ENCODE measurements around the gene SGPL1. TPM values are rescaled to one million over a fixed set of nuclear protein-coding genes. Genes with fewer than 3 reads are reported as not detected.
"Not testable (repeated sequence)": the region's sequence is repeated elsewhere in the genome, so short reads cannot be mapped to it uniquely, and the experiment has no call there.

Gene SGPL1
- total RNA-seq (2014; rRNA removed; shearing (Covaris generic); ENCODE audit: low replicate concordance), result 25.5 and 45.9 TPM in 2 replicates

- in situ Hi-C loops (cut with HindIII; ENCODE audit: low pct_unique_long_range_greater_than_20kb, low sequenced_read_pairs), result no loop called here
- DNase-seq (ENCODE audit: low read depth), result peak; percentile 80
Measured at GRCh38 chr10:70815504-70816219, at the start of gene SGPL1. Gene SGPL1 (plus strand): TSS chr10:70815948. CDS start chr10:70816854, 906 bp downstream.

GRCh38 chr10:70768026-70768685, 47.6 kb upstream of the SGPL1 start:
- in situ Hi-C loops (cut with HindIII; ENCODE audit: low pct_unique_long_range_greater_than_20kb, low sequenced_read_pairs); DNase-seq (ENCODE audit: low read depth): not testable (repeated sequence)

DNA sequence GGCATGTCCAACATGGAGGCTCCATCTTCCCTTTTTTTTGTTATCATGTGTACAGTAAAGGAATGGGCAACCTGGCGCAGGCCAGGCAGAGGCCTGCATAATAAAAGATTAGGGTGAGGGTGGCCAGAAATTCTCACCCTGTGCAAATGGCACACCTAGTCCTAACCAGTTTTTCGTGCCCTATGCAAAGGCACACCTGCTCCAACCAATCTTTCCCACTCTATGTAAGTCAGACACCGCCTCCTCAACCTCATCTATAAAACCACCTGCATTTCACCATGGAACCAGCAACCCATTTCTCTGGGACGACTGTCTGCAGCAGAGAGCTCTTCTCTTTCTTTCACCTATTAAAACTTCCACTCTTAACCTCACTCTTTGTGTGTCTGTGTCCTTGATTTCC, 46.6 kb upstream of the SGPL1 start:
- in situ Hi-C loops (cut with HindIII; ENCODE audit: low pct_unique_long_range_greater_than_20kb, low sequenced_read_pairs), result no loop called here
- DNase-seq (ENCODE audit: low read depth), result no peak

GRCh38 chr10:70770001-70770400, 45.7 kb upstream of the SGPL1 start:
- DNase-seq (ENCODE audit: low read depth), result no peak
- in situ Hi-C loops (cut with HindIII; ENCODE audit: low pct_unique_long_range_greater_than_20kb, low sequenced_read_pairs), result no loop called here

- in situ Hi-C loops (cut with HindIII; ENCODE audit: low pct_unique_long_range_greater_than_20kb, low sequenced_read_pairs); DNase-seq (ENCODE audit: low read depth): not testable (repeated sequence)
Measured at GRCh38 chr10:70770516-70770915, 45.2 kb upstream of the SGPL1 start.

GRCh38 chr10:70771311-70772194, 44.2 kb upstream of the SGPL1 start:
- no peak for DNase-seq (ENCODE audit: low read depth)
- in situ Hi-C loops (cut with HindIII; ENCODE audit: low pct_unique_long_range_greater_than_20kb, low sequenced_read_pairs), result no loop called here

DNA sequence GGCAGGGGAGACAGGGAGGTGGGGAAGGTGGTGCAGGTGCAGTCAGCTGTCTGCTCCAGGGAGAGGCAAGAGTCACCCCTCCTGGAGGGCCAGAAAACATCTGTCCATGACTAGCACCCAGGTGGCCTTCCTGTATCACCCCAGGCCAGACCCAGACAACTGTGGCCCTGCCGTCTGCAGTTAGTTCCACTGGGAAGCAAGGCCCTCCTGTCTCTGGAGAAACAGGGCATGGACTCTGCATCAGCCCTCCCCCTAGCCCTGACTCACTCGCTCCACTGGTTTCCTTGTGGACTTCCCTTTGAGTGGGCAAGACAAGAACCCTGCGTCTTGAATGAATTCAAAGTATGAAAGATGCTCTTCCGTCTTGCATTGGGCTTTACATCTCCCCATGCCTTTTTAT, 43.1 kb upstream of the SGPL1 start:
- in situ Hi-C loops (cut with HindIII; ENCODE audit: low pct_unique_long_range_greater_than_20kb, low sequenced_read_pairs), result no loop called here
- DNase-seq (ENCODE audit: low read depth), result no peak

GRCh38 chr10:70773461-70773860, 42.3 kb upstream of the SGPL1 start:
- no peak for DNase-seq (ENCODE audit: low read depth)
- in situ Hi-C loops (cut with HindIII; ENCODE audit: low pct_unique_long_range_greater_than_20kb, low sequenced_read_pairs), result no loop called here

DNA sequence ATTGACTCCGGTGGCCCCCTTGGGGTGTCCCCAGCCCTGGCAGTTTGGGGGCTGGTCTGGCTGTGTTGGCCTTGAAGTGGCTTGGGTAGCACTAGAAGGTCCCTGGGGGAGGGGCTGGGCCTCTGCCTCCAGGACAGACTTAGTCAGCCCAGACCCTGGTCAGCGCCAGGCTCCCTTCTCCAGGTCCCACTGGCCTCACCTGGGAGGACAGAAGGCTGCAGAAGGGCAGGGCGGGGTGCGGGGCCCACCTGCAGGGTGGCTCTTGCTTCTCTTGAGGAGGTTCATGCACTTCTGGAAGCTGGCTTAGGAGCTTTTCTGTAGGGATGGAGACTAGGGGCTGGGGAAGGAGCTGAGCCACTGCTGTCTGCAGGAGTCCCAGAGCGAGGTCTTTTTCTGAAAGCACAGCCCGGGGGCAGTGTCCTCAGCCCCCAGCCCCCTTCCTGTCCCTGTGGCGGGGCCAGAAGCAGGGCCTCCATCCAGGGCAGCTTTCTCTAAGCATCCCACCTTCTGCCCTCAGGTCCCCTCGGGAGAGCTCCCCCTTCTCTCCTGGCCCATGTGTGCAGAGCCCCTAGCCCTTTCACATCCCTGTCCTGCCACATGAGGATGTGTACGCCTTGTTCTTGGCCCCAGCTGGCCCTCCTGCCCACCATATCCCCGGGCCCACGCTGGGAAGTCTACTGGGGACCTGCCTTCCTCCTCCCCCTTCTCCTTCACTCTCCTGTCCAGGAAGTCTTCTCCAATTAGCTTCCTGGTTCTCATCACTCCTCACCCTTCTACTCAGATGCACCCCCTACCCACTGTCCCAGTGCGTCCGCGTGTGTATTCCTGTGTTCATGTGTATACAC, 41.6 kb upstream of the SGPL1 start:
- no peak for DNase-seq (ENCODE audit: low read depth)
- in situ Hi-C loops (cut with HindIII; ENCODE audit: low pct_unique_long_range_greater_than_20kb, low sequenced_read_pairs), result no loop called here

DNA sequence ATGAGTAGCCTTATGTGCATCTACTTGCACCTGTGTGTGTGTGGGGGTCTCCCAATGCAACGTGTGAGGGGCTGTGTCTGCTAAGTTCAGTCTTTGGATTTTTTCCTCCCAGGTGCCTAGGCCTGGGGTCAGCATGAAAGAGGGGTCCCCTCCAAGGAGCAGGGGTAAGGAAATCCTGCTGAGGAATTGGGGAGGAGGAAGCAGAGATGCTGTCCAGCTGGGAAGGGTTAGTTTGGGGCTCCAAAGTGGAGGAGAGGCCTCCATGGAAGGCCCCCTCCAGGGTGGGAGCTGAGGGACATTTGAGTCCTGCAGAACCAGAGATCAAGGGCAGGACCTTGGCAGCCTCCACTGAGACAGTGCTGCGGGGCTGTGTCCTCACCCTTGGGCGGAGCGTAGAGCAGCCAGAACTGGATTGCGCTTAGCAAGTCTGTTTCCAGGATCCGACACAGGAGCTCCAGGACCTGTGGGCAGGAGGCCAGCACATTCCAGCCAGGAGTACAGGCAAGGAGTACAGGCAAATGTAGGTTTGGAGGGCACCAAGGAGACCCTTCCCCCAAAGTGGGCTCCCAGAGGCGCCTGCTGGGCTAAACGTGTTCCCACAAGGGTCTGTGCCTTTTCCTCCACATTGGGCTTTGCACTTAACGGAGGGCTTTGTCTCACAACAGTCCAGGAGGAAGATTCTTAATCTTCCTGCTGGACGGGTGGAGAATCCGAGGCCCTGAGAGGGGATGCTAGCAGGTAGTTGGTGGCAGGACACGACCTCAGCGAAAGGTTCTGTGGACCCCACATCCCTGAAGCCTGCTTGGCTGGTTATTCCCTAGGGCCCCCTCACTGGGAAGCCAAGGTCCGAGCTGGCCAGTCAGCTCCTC, 40.7 kb upstream of the SGPL1 start:
- in situ Hi-C loops (cut with HindIII; ENCODE audit: low pct_unique_long_range_greater_than_20kb, low sequenced_read_pairs), result no loop called here
- DNase-seq (ENCODE audit: low read depth), result no peak

GRCh38 chr10:70775679-70776454, 39.9 kb upstream of the SGPL1 start:
- in situ Hi-C loops (cut with HindIII; ENCODE audit: low pct_unique_long_range_greater_than_20kb, low sequenced_read_pairs), result no loop called here

DNA sequence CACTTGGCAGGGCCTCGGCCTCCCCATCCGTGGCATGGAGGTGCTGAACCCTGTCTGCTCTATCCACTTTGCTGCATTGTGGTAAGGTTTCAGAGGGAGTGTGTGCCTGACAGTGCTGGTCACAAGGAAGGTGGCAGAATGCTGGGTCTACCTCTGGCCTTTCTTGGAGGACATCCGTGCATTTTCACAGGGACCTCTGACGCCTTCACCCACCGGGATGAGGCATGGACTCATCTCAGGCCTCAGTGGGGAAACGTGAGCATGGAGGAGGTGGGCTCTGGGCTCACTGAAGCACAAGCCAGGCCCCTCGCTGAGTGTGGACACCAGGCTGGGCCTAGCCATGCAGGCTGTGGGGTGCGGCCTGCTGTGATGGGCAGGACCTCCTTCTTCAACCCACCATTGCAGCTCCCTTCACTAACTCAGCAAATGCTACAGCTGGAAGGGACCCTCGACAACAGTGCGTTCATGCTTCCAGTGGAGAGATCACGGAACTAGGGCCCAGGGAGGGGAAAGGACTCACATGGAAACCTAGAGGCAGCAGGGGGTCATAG, 39.2 kb upstream of the SGPL1 start:
- in situ Hi-C loops (cut with HindIII; ENCODE audit: low pct_unique_long_range_greater_than_20kb, low sequenced_read_pairs), result no loop called here
- no peak for DNase-seq (ENCODE audit: low read depth)

More at GRCh38 chr10:70775679-70776454, 39.9 kb upstream of the SGPL1 start:
- DNase-seq (ENCODE audit: low read depth), result no peak

- in situ Hi-C loops (cut with HindIII; ENCODE audit: low pct_unique_long_range_greater_than_20kb, low sequenced_read_pairs), result no loop called here
- DNase-seq (ENCODE audit: low read depth), result no peak
Measured at GRCh38 chr10:70777063-70777875, 38.5 kb upstream of the SGPL1 start.

GRCh38 chr10:70778267-70778924, 37.4 kb upstream of the SGPL1 start:
- in situ Hi-C loops (cut with HindIII; ENCODE audit: low pct_unique_long_range_greater_than_20kb, low sequenced_read_pairs), result no loop called here
- DNase-seq (ENCODE audit: low read depth), result no peak

- in situ Hi-C loops (cut with HindIII; ENCODE audit: low pct_unique_long_range_greater_than_20kb, low sequenced_read_pairs), result no loop called here
- no peak for DNase-seq (ENCODE audit: low read depth)
Measured at GRCh38 chr10:70779088-70779487, 36.7 kb upstream of the SGPL1 start.

All from Caki2 (cell line).